HG03139 (cell line): ENCODE measurements around the gene PTK7.

Experiments
- ATAC-seq: cut with Tn5 transposase; IDR thresholded peaks from one replicate; pipeline ENCODE4 v1.9.1; 2021; ENCODE audit not compliant: unreplicated experiment

PTK7 gene

GRCh38 chr6:43203718-43204095 lies 127.6 kb downstream of the PTK7 start:
- ATAC-seq = no peak

- no peak for ATAC-seq
Measured at GRCh38 chr6:43204271-43205105, 128.4 kb downstream of the PTK7 start.

DNA sequence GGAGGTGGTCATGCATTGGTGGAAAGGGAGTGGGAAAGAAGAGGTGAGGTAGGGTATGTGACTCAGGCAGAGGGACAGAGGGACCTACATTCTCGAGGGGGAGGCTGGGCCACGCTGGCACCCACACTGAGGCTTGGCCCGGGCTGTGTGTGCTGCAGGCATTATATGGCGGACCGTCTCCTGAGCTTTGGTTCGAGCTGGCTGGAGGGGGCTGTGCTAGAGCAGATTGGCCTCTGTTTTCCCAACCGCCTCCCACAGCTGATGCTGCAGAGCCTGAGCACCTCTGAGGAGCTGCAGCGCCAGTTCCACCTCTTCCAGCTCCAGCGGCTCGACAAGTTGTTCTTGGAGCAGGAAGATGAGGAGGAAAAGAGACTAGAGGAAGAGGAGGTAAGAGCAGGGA lies 129.7 kb downstream of the PTK7 start:
- ATAC-seq = no peak

DNA sequence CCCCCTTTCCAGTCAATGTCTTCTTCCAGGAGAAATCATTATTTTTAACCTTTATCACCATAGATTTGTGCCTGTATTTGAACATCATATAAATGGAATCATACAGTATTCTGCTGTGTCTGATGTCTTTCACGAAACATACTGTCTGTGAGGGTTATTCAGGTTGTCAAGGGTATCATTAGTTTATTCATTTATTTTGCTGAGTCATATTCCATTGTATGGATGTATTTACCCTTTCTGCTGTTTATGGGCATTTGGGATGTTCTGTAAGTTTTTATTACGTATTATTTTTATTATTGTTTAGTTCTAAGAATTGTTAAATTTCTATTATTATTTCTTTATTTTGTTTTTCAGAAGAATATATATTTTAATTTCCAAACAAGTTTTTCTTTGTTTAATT lies 131.2 kb downstream of the PTK7 start:
- no peak for ATAC-seq
